ENCODE data around the gene TTI1. TPM values are rescaled to one million over a fixed set of nuclear protein-coding genes. Genes with fewer than 3 reads are reported as not detected.

TTI1 gene
- total and polyA plus RNA-seq, 2 of the 13 experiments (the other 11 are each of a cell fraction or from before 2014, with no cell fraction given), result 22.9 to 39.8 TPM

DNA sequence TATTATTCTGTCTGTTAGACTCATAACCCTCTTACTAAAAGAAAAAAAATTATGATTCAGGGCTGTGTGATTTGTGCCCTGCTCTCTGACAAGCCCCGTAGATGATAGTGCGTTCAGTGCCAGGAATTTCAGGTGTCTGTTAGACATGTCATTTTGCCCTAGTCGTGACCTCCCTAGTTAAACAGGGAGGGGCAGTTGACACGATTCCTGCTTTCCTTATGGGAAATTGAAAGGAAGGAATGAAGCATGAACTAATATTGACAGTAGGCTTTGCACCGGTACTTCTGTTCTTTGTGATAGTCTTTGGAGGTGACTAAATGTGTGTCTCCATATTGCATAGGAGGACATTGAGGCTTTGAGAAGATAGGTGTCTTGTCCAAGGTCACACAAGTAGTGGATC lies 26.6 kb upstream of the TTI1 start (continued):
- TF ChIP-seq, protein P1, sequence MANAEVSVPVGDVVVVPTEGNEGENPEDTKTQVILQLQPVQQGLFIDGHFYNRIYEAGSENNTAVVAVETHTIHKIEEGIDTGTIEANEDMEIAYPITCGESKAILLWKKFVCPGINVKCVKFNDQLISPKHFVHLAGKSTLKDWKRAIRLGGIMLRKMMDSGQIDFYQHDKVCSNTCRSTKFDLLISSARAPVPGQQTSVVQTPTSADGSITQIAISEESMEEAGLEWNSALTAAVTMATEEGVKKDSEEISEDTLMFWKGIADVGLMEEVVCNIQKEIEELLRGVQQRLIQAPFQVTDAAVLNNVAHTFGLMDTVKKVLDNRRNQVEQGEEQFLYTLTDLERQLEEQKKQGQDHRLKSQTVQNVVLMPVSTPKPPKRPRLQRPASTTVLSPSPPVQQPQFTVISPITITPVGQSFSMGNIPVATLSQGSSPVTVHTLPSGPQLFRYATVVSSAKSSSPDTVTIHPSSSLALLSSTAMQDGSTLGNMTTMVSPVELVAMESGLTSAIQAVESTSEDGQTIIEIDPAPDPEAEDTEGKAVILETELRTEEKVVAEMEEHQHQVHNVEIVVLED (CRISPR knock-in tag; IDR thresholded peaks at IDR 0.05; ENCODE audit: borderline replicate concordance), result no peak
- no peak for TF ChIP-seq PAX8 (CRISPR knock-in tag; IDR thresholded peaks at IDR 0.05; ENCODE audit: borderline replicate concordance)
- TF ChIP-seq, protein P2, sequence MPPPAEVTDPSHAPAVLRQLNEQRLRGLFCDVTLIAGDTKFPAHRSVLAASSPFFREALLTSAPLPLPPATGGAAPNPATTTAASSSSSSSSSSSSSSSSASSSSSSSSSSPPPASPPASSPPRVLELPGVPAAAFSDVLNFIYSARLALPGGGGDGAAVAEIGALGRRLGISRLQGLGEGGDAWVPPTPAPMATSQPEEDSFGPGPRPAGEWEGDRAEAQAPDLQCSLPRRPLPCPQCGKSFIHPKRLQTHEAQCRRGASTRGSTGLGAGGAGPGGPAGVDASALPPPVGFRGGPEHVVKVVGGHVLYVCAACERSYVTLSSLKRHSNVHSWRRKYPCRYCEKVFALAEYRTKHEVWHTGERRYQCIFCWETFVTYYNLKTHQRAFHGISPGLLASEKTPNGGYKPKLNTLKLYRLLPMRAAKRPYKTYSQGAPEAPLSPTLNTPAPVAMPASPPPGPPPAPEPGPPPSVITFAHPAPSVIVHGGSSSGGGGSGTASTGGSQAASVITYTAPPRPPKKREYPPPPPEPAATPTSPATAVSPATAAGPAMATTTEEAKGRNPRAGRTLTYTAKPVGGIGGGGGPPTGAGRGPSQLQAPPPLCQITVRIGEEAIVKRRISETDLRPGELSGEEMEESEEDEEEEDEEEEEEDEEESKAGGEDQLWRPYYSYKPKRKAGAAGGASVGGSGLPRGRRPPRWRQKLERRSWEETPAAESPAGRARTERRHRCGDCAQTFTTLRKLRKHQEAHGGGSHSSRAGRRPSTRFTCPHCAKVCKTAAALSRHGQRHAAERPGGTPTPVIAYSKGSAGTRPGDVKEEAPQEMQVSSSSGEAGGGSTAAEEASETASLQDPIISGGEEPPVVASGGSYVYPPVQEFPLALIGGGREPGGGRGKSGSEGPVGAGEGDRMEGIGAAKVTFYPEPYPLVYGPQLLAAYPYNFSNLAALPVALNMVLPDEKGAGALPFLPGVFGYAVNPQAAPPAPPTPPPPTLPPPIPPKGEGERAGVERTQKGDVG (CRISPR knock-in tag; IDR thresholded peaks at IDR 0.05; ENCODE audit: borderline replicate concordance), result no peak
- TF ChIP-seq, protein P3, sequence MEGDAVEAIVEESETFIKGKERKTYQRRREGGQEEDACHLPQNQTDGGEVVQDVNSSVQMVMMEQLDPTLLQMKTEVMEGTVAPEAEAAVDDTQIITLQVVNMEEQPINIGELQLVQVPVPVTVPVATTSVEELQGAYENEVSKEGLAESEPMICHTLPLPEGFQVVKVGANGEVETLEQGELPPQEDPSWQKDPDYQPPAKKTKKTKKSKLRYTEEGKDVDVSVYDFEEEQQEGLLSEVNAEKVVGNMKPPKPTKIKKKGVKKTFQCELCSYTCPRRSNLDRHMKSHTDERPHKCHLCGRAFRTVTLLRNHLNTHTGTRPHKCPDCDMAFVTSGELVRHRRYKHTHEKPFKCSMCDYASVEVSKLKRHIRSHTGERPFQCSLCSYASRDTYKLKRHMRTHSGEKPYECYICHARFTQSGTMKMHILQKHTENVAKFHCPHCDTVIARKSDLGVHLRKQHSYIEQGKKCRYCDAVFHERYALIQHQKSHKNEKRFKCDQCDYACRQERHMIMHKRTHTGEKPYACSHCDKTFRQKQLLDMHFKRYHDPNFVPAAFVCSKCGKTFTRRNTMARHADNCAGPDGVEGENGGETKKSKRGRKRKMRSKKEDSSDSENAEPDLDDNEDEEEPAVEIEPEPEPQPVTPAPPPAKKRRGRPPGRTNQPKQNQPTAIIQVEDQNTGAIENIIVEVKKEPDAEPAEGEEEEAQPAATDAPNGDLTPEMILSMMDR (CRISPR knock-in tag; IDR thresholded peaks at IDR 0.05), result no peak
- TF ChIP-seq ZBTB7A (CRISPR knock-in tag; IDR thresholded peaks at IDR 0.05), result no peak
- TF ChIP-seq SETDB1 (CRISPR knock-in tag; IDR thresholded peaks at IDR 0.05; ENCODE audit: borderline replicate concordance), result no peak
- TF ChIP-seq NR3C1 (CRISPR knock-in tag; IDR thresholded peaks at IDR 0.05), result no peak
- no peak for TF ChIP-seq ZNF317 (CRISPR knock-in tag; IDR thresholded peaks at IDR 0.05)
- peak; percentile 81 for TF ChIP-seq NR2F6 (IDR thresholded peaks at IDR 0.05)
- peak; percentile 85 for TF ChIP-seq NR2F6 (CRISPR knock-in tag; IDR thresholded peaks at IDR 0.05)
- no peak for TF ChIP-seq TBP (CRISPR knock-in tag; IDR thresholded peaks at IDR 0.05)
- no peak for TF ChIP-seq RARG (CRISPR knock-in tag; IDR thresholded peaks at IDR 0.05; ENCODE audit: low read depth)
- no peak for TF ChIP-seq ZNF605 (CRISPR knock-in tag; IDR thresholded peaks at IDR 0.05)
- no peak for TF ChIP-seq ZMYM3 (CRISPR knock-in tag; IDR thresholded peaks at IDR 0.05)
- TF ChIP-seq ZNF558 (CRISPR knock-in tag; IDR thresholded peaks at IDR 0.05; ENCODE audit: borderline replicate concordance), result no peak
- no peak for TF ChIP-seq KLF16 (CRISPR knock-in tag; IDR thresholded peaks at IDR 0.05)
- no peak for TF ChIP-seq NCOA5 (CRISPR knock-in tag; IDR thresholded peaks at IDR 0.05)
- TF ChIP-seq, protein P4, sequence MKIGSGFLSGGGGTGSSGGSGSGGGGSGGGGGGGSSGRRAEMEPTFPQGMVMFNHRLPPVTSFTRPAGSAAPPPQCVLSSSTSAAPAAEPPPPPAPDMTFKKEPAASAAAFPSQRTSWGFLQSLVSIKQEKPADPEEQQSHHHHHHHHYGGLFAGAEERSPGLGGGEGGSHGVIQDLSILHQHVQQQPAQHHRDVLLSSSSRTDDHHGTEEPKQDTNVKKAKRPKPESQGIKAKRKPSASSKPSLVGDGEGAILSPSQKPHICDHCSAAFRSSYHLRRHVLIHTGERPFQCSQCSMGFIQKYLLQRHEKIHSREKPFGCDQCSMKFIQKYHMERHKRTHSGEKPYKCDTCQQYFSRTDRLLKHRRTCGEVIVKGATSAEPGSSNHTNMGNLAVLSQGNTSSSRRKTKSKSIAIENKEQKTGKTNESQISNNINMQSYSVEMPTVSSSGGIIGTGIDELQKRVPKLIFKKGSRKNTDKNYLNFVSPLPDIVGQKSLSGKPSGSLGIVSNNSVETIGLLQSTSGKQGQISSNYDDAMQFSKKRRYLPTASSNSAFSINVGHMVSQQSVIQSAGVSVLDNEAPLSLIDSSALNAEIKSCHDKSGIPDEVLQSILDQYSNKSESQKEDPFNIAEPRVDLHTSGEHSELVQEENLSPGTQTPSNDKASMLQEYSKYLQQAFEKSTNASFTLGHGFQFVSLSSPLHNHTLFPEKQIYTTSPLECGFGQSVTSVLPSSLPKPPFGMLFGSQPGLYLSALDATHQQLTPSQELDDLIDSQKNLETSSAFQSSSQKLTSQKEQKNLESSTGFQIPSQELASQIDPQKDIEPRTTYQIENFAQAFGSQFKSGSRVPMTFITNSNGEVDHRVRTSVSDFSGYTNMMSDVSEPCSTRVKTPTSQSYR (CRISPR knock-in tag; IDR thresholded peaks at IDR 0.05; ENCODE audit: borderline replicate concordance), result no peak
- TF ChIP-seq ZNF224 (CRISPR knock-in tag; IDR thresholded peaks at IDR 0.05), result no peak
- TF ChIP-seq, protein P5, sequence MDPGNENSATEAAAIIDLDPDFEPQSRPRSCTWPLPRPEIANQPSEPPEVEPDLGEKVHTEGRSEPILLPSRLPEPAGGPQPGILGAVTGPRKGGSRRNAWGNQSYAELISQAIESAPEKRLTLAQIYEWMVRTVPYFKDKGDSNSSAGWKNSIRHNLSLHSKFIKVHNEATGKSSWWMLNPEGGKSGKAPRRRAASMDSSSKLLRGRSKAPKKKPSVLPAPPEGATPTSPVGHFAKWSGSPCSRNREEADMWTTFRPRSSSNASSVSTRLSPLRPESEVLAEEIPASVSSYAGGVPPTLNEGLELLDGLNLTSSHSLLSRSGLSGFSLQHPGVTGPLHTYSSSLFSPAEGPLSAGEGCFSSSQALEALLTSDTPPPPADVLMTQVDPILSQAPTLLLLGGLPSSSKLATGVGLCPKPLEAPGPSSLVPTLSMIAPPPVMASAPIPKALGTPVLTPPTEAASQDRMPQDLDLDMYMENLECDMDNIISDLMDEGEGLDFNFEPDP (CRISPR knock-in tag; conservative IDR thresholded peaks at IDR 0.05), result no peak

All from HepG2 (cell line).